Keratinocyte (primary cell): Measurements from ENCODE around the gene ACBD5. TPM values are rescaled to one million over a fixed set of nuclear protein-coding genes. Genes with fewer than 3 reads are reported as not detected.
A peak's percentile ranks its signal among the peaks of the same experiment; 100 is the strongest.

Source experiments
- DNase-seq: peaks from one replicate; pipeline ENCODE4 v3.0.0-alpha.2; 2011; ENCODE audit warnings: low read depth, missing footprints, low spot score
- FAIRE-seq: peaks from 2 replicates; lab custom pipeline; 2011; peaks lifted over from hg19 to GRCh38; lab: Jason Lieb, UNC
- H2AFZ ChIP-seq: 2 replicates; pipeline ENCODE4 v1.6.0; 2012; ENCODE audit warnings: low read length, control low read depth, inconsistent platforms; ENCODE audit not compliant: control insufficient read depth
- H3K27ac ChIP-seq: 2 replicates; pipeline ENCODE4 v1.5.1; 2011; ENCODE audit warnings: low read length; ENCODE audit not compliant: control insufficient read depth, insufficient read depth
- H3K27me3 ChIP-seq: 3 replicates; pipeline ENCODE4 v1.6.0; 2011; ENCODE audit warnings: low read length; ENCODE audit not compliant: control insufficient read depth, insufficient read depth; ENCODE audit errors: extremely low read depth
- H3K36me3 ChIP-seq, 2 experiments: 2 replicates in 1 of 2; 3 replicates in 1 of 2; pipeline ENCODE4 v1.5.1; 2011; ENCODE audit warnings: low read length in 2 of 2, mild to moderate bottlenecking in 1 of 2; ENCODE audit not compliant: control insufficient read depth in 2 of 2, insufficient read depth in 2 of 2; ENCODE audit errors: extremely low read depth in 1 of 2
- H3K4me1 ChIP-seq: 3 replicates; pipeline ENCODE4 v1.5.1; 2011; ENCODE audit warnings: low read length; ENCODE audit not compliant: control insufficient read depth, insufficient read depth; ENCODE audit errors: extremely low read depth
- H3K4me2 ChIP-seq: 3 replicates; pipeline ENCODE4 v1.6.0; 2011; ENCODE audit warnings: low read depth, low read length; ENCODE audit not compliant: control insufficient read depth, insufficient read depth; ENCODE audit errors: extremely low read depth
- H3K4me3 ChIP-seq, 3 experiments: fragments of 200-600 bp in 1 of 3; sonication (generic) in 1 of 3; 2 replicates in 2 of 3; 3 replicates in 1 of 3; pipeline ENCODE4 v1.5.1; 2011 to 2016; ENCODE audit warnings: low read length in 3 of 3, mild to moderate bottlenecking in 3 of 3, control low read depth in 2 of 3, inconsistent platforms in 1 of 3, low read depth in 1 of 3, mixed read lengths in 1 of 3, mixed run types in 1 of 3, moderate library complexity in 1 of 3; ENCODE audit not compliant: control insufficient read depth in 2 of 3, insufficient read depth in 2 of 3; ENCODE audit errors: extremely low read depth in 1 of 3
- H3K79me2 ChIP-seq: 2 replicates; pipeline ENCODE4 v1.6.0; 2012; ENCODE audit warnings: low read length; ENCODE audit not compliant: control insufficient read depth, insufficient read depth
- H3K9ac ChIP-seq: 3 replicates; pipeline ENCODE4 v1.6.0; 2011; ENCODE audit warnings: low read length; ENCODE audit not compliant: control insufficient read depth, insufficient read depth; ENCODE audit errors: extremely low read depth
- H3K9me1 ChIP-seq: 3 replicates; pipeline ENCODE4 v1.6.0; 2011; ENCODE audit warnings: low read length; ENCODE audit not compliant: control insufficient read depth, insufficient read depth; ENCODE audit errors: extremely low read depth
- H3K9me3 ChIP-seq: 2 replicates; pipeline ENCODE4 v1.5.1; 2012; ENCODE audit warnings: low read depth, low read length; ENCODE audit not compliant: control insufficient read depth
- H4K20me1 ChIP-seq: 3 replicates; pipeline ENCODE4 v1.6.0; 2011; ENCODE audit warnings: low read length; ENCODE audit not compliant: control insufficient read depth, insufficient read depth; ENCODE audit errors: extremely low read depth
- CTCF ChIP-seq, 3 experiments: IDR thresholded peaks in 1 of 3; conservative IDR thresholded peaks in 1 of 3; optimal IDR thresholded peaks in 1 of 3; 2 replicates in 2 of 3; 3 replicates in 1 of 3; pipeline versions ENCODE3 to v1.5.1; 2011; ENCODE audit warnings: low read length in 3 of 3, mild to moderate bottlenecking in 3 of 3, moderate library complexity in 2 of 3, control low read depth in 1 of 3, inconsistent platforms in 1 of 3; ENCODE audit not compliant: insufficient read depth in 2 of 3; ENCODE audit errors: extremely low read depth in 1 of 3
- EZH2 ChIP-seq: IDR thresholded peaks from one replicate; pipeline ENCODE4 v1.6.1; 2012; ENCODE audit warnings: inconsistent platforms, mild to moderate bottlenecking, low read length, moderate library complexity
- dilution Hi-C: fragments of 300-500 bp; cut with MboI; formaldehyde crosslinking; loops from one replicate; pipeline ENCODE4 v1.7.0; 2020; ENCODE audit warnings: low sequenced_read_pairs; ENCODE audit not compliant: extremely low pct_ligation_motif_present
- polyA plus RNA-seq, 5 experiments: library from polyadenylated mRNA; depleted of rRNA in 3 of 5; stranded (reverse) in 3 of 5; stranded (forward) in 1 of 5; unstranded in 1 of 5; fragments of >200 nt; gene quantifications; 1 replicate in 1 of 5; 2 replicates in 3 of 5; 3 replicates in 1 of 5; pipeline versions ENCODE4 v1.2.1 to v1.2.3, GENCODE V29; 2011 to 2012; ENCODE audit warnings: missing spikeins in 2 of 5, low read depth in 1 of 5, low replicate concordance in 1 of 5

Gene ACBD5
- polyA plus RNA-seq, 1 donor (not counting 4 experiments of a cell fraction or from before 2014, with no cell fraction given): 11.7 TPM

- DNase-seq (no peak), FAIRE-seq (no peak)
- Histone ChIP-seq H3K27ac (no peak overlapping the region), H3K4me1 (peaks cover 4% of the 10 kb centered on the region), H3K4me3 (peak overlapping the region; percentile 9 to 49 (median 32)), H4K20me1 (no peaks in the 10 kb centered on the region), H3K4me2 (peak overlapping the region; percentile 60), H3K9ac (no peak overlapping the region), H3K36me3 (no peaks in the 10 kb centered on the region), H2AFZ (peak overlapping the region; percentile 51), H3K9me3 (no peaks in the 10 kb centered on the region), H3K9me1 (no peaks in the 10 kb centered on the region), H3K79me2 (no peaks in the 10 kb centered on the region), H3K27me3 (peaks cover 31% of the 10 kb centered on the region)
- TF ChIP-seq EZH2 (peak; percentile 94), CTCF (optimal IDR thresholded peaks at IDR 0.05 in 1 of 3, IDR thresholded peaks at IDR 0.05 in 1 of 3, conservative IDR thresholded peaks at IDR 0.05 in 1 of 3; ENCODE audit: extremely low read depth in 1 of 3, insufficient read depth in 2 of 3, low read length in 3 of 3) (no peak)
- dilution Hi-C loops: no loop called here
Observed at GRCh38 chr10:27258838-27259812, 18.5 kb upstream of the ACBD5 start.

DNA sequence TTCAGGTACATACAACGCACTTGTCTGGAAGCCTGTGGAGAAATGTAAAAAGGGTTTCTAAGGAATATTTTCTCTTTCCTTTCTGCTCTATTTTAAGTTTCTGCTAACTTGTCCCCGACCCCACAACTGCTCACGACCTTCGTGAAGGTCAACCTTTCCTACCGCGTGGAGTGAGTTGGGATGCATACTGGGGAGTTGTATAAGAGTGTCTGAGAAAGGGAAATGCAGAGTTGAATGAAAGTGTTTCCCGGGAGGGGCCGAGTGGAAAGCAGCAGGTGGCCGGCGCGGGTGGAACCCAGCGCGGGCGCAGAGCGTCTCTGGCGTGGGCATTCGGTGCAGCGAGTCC, 17.9 kb upstream of the ACBD5 start:
- FAIRE-seq: no peak
- H3K4me2 ChIP-seq: peak overlapping the region; percentile 60

More for the DNA sequence above, 17.9 kb upstream of the ACBD5 start:
- dilution Hi-C loops: no loop called here
- Histone ChIP-seq H3K27ac (no peak overlapping the region), H3K27me3 (peaks cover 31% of the 10 kb centered on the region), H3K4me3 (peak overlapping the region; percentile 9 to 49 (median 32)), H3K36me3 (no peaks in the 10 kb centered on the region), H3K9ac (no peak overlapping the region), H3K79me2 (no peaks in the 10 kb centered on the region), H3K9me1 (no peaks in the 10 kb centered on the region), H3K9me3 (no peaks in the 10 kb centered on the region), H3K4me1 (peaks cover 4% of the 10 kb centered on the region), H4K20me1 (no peaks in the 10 kb centered on the region), H2AFZ (no peak overlapping the region)
- TF ChIP-seq EZH2 (no peak), CTCF (optimal IDR thresholded peaks at IDR 0.05 in 1 of 3, IDR thresholded peaks at IDR 0.05 in 1 of 3, conservative IDR thresholded peaks at IDR 0.05 in 1 of 3; ENCODE audit: extremely low read depth in 1 of 3, insufficient read depth in 2 of 3, low read length in 3 of 3) (no peak)
- no peak for DNase-seq
